Breast epithelium (tissue), 3 donors: ENCODE measurements around the gene USP10.

Experiments used
- CTCF ChIP-seq, 3 donors: fragments of 450-650 bp; IDR thresholded peaks; one replicate each; pipeline ENCODE4 v1.5.1; 2016 to 2017; ENCODE audit warnings: antibody characterized with exemption in 3 of 3, mild to moderate bottlenecking in 3 of 3, moderate library complexity in 3 of 3
- POLR2A ChIP-seq: fragments of 450-650 bp; IDR thresholded peaks from one replicate; pipeline ENCODE4 v1.6.1; 2016; ENCODE audit warnings: antibody characterized with exemption, mild to moderate bottlenecking, moderate library complexity

GRCh38 chr16:84660973-84661372 lies 38.8 kb upstream of the USP10 start:
- TF ChIP-seq CTCF (IDR thresholded peaks at IDR 0.05), result no peak
- TF ChIP-seq POLR2A, result no peak
